Stomach smooth muscle (tissue), 2 donors: Measurements from ENCODE around the gene TUBGCP3.

ENCODE experiments used
- H3K27ac ChIP-seq: one replicate; pipeline ENCODE4 v1.7.0; 2013; ENCODE audit warnings: mild to moderate bottlenecking, low read length, inconsistent platforms
- H3K27me3 ChIP-seq, 2 donors: one replicate each; pipeline ENCODE4 v1.7.0; 2013; ENCODE audit warnings: low read length in 2 of 2; ENCODE audit not compliant: insufficient read depth in 2 of 2, control insufficient read depth in 1 of 2
- H3K36me3 ChIP-seq, 2 donors: one replicate each; pipeline ENCODE4 v1.7.0; 2013; ENCODE audit warnings: low read length in 2 of 2; ENCODE audit not compliant: control insufficient read depth in 2 of 2, insufficient read depth in 2 of 2
- H3K4me1 ChIP-seq: one replicate; pipeline ENCODE4 v1.7.0; 2013; ENCODE audit warnings: low read length; ENCODE audit not compliant: control insufficient read depth, insufficient read depth
- H3K4me3 ChIP-seq, 2 donors: one replicate each; pipeline ENCODE4 v1.7.0; 2013; ENCODE audit warnings: low read length in 2 of 2
- H3K9ac ChIP-seq, 2 donors: one replicate each; pipeline ENCODE4 v1.7.0; 2013; ENCODE audit warnings: low read length in 2 of 2, mild to moderate bottlenecking in 1 of 2
- H3K9me3 ChIP-seq, 2 donors: one replicate each; pipeline ENCODE4 v1.7.0; 2013; ENCODE audit warnings: low read length in 2 of 2; ENCODE audit not compliant: control insufficient read depth in 2 of 2
- donor health status: healthy.
- donor health status: Pancreatic carcinoma.

The TUBGCP3 gene

DNA sequence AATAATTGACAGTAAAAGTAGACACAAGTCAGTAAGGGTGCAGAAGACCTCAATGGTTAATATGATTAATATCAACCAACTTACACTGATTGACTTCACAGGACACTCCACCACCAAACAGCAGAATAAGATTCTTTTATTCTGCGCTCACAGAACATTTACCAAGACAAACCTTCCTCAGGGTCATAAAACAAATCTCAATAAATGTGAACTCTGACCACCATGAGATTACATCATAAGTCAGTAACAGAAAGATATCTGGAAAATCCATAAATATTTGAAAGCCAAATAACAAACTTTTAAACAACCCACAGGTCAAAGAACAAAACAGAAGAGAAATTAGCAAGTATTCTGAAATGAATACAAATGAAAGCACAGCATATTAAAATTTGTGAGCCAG, 112.1 kb downstream of the TUBGCP3 start:
- H3K36me3 ChIP-seq = no peaks in the 10 kb centered on the region
- H3K27me3 ChIP-seq = no peaks in the 10 kb centered on the region
- H3K9ac ChIP-seq = no peak overlapping the region
- no peak overlapping the region for H3K4me3 ChIP-seq
- no peak overlapping the region for H3K27ac ChIP-seq
- H3K4me1 ChIP-seq = no peaks in the 10 kb centered on the region
- peaks cover 0 to 8% of the 10 kb centered on the region in 2 donors for H3K9me3 ChIP-seq

GRCh38 chr13:112474869-112475268, 113.1 kb downstream of the TUBGCP3 start:
- no peaks in the 10 kb centered on the region for H3K27me3 ChIP-seq
- no peak overlapping the region for H3K27ac ChIP-seq
- no peaks in the 10 kb centered on the region for H3K36me3 ChIP-seq
- no peak overlapping the region for H3K4me3 ChIP-seq
- peaks cover 0 to 9% of the 10 kb centered on the region in 2 donors for H3K9me3 ChIP-seq
- no peaks in the 10 kb centered on the region for H3K4me1 ChIP-seq
- H3K9ac ChIP-seq = no peak overlapping the region

- Histone ChIP-seq H3K36me3 (no peaks in the 10 kb centered on the region), H3K9ac (no peak overlapping the region), H3K27me3 (no peaks in the 10 kb centered on the region), H3K4me3 (no peak overlapping the region), H3K4me1 (no peaks in the 10 kb centered on the region), H3K9me3 (peaks cover 0 to 9% of the 10 kb centered on the region in 2 donors), H3K27ac (no peak overlapping the region)
Observed at GRCh38 chr13:112473818-112474217, 114.1 kb downstream of the TUBGCP3 start.

GRCh38 chr13:112469071-112469745, 118.7 kb downstream of the TUBGCP3 start:
- Histone ChIP-seq H3K27ac (no peak overlapping the region), H3K4me1 (no peaks in the 10 kb centered on the region), H3K9me3 (peaks cover 0 to 9% of the 10 kb centered on the region in 2 donors), H3K36me3 (no peaks in the 10 kb centered on the region), H3K4me3 (no peak overlapping the region), H3K9ac (no peak overlapping the region), H3K27me3 (no peaks in the 10 kb centered on the region)

DNA sequence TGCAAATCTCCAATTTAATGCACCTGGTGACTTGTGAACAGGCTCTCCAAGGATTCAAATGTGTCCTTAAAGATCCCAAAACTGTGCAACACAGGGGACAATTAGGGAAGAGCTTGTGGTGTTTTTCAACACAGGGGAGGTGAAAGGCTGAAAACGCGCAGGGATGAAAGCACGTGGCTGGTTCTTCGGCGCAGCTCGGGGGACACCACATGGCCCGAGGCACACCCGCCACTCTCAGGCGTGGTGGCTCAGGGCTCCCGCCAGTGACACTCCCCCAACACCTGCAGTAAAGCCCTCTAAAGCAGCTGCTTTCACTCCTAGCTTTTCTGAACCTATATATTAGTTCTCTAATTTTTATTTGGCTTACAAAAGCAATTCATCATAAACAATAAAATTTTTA, 119.9 kb downstream of the TUBGCP3 start:
- Histone ChIP-seq H3K27me3 (no peaks in the 10 kb centered on the region), H3K9ac (no peak overlapping the region), H3K27ac (no peak overlapping the region), H3K4me3 (no peak overlapping the region), H3K4me1 (no peaks in the 10 kb centered on the region), H3K9me3 (peaks cover 0 to 9% of the 10 kb centered on the region in 2 donors), H3K36me3 (no peaks in the 10 kb centered on the region)

- Histone ChIP-seq H3K9me3 (peaks cover 0 to 14% of the 10 kb centered on the region in 2 donors), H3K9ac (no peak overlapping the region), H3K36me3 (no peaks in the 10 kb centered on the region), H3K4me1 (no peaks in the 10 kb centered on the region), H3K27ac (no peak overlapping the region), H3K4me3 (no peak overlapping the region), H3K27me3 (no peaks in the 10 kb centered on the region)
Observed at GRCh38 chr13:112467236-112467635, 120.7 kb downstream of the TUBGCP3 start.

DNA sequence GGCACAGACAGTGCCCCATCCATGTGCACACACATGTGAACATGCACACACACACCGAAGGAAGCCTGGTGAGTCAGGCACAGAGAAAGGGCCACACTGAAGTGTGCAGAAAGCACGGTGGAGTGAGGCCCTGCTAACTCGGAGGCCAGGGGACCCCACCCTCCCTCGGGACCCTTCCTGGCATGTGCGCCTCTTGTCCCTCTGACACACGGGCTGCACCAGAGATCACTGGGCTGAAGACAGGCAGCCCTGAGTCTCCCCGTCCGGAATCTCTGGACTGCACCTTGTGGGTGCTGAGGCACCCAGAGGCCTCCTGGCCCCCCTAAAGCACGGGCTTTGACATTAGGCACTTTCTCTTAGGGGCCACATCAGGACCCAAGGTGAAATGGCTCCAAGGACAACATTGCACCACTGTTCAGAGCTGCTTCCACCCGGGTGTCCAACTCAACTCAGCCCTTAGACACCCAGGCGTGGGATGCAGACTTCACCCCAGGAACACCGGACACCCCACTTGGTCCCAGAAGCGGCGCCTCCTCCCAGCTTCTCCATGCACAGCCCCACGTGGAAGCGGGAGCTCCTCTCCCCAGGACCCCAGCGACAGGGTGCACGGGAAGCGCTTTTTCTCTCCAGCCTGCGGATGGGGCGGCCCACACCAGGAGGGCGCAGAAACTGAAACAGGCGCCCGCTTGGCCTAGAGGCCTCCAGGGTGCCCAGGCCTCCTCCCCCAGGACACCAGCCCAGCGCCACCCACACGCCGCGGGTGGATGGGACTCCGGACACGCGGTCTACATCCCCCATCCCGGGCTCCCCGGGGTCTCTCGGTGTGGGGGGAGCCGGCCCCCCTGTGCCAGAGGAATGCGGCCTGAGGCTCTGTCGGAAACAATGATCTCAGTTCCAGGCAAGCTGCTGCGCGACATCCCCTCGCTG, 121.6 kb downstream of the TUBGCP3 start:
- Histone ChIP-seq H3K36me3 (no peaks in the 10 kb centered on the region), H3K4me1 (no peaks in the 10 kb centered on the region), H3K9me3 (peaks cover 0 to 15% of the 10 kb centered on the region in 2 donors), H3K27ac (no peak overlapping the region), H3K4me3 (no peak overlapping the region), H3K27me3 (no peaks in the 10 kb centered on the region), H3K9ac (no peak overlapping the region)

- H3K27ac ChIP-seq = no peak overlapping the region
- H3K9me3 ChIP-seq = peaks cover 0 to 9% of the 10 kb centered on the region in 2 donors
- H3K4me1 ChIP-seq = no peaks in the 10 kb centered on the region
- no peaks in the 10 kb centered on the region for H3K36me3 ChIP-seq
- H3K27me3 ChIP-seq = no peaks in the 10 kb centered on the region
- H3K9ac ChIP-seq = no peak overlapping the region
- no peak overlapping the region for H3K4me3 ChIP-seq
Observed at GRCh38 chr13:112465251-112466131, 122.5 kb downstream of the TUBGCP3 start.

DNA sequence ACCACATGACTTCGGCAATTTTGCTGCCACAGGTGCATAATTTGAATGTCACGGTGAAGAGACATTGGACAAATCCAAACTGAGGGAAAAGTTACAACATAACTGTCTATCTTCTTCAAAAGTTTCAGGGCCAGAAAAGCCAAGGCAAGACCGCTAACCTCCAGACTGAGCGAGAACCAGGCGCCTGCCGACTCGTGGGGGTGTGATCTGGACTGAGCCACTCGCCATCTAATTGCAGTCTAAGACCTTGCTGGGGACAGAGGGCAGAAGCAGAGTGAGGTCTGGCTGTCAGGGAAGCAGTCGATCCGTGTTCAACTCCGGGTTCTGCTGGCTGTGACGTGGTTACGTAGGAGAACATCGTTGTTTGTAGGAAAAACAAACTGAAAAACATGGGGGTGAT, 123.2 kb downstream of the TUBGCP3 start:
- Histone ChIP-seq H3K27me3 (no peaks in the 10 kb centered on the region), H3K9me3 (peaks cover 0 to 9% of the 10 kb centered on the region in 2 donors), H3K4me1 (no peaks in the 10 kb centered on the region), H3K4me3 (no peak overlapping the region), H3K27ac (no peak overlapping the region), H3K36me3 (no peaks in the 10 kb centered on the region), H3K9ac (no peak overlapping the region)

GRCh38 chr13:112462408-112462807, 125.5 kb downstream of the TUBGCP3 start:
- no peaks in the 10 kb centered on the region for H3K4me1 ChIP-seq
- H3K27me3 ChIP-seq = no peaks in the 10 kb centered on the region
- H3K4me3 ChIP-seq = no peak overlapping the region
- H3K36me3 ChIP-seq = no peaks in the 10 kb centered on the region
- H3K9ac ChIP-seq = no peak overlapping the region
- H3K9me3 ChIP-seq = peaks cover 0 to 14% of the 10 kb centered on the region in 2 donors
- H3K27ac ChIP-seq = no peak overlapping the region
